Chondrocyte (in vitro differentiated cells): ENCODE data around the gene GRIP2. TPM values are rescaled to one million over a fixed set of nuclear protein-coding genes. Genes with fewer than 3 reads are reported as not detected.
A peak's percentile ranks its signal among the peaks of the same experiment; 100 is the strongest.

Experiments used
- DNase-seq: peaks from one replicate; pipeline ENCODE4 v3.0.0; 2021; ENCODE audit warnings: mixed read lengths, low spot score
- H3K27ac Mint-ChIP-seq: one replicate; pipeline ENCODE4 v1.8.0; 2021; ENCODE audit warnings: mild to moderate bottlenecking, moderate library complexity, mixed read lengths; ENCODE audit not compliant: unreplicated experiment
- H3K27me3 Mint-ChIP-seq: 2 replicates; pipeline ENCODE4 v1.8.0; 2021; ENCODE audit warnings: low read depth, mixed read lengths
- H3K36me3 Mint-ChIP-seq: 2 replicates; pipeline ENCODE4 v1.8.0; 2021; ENCODE audit warnings: low read depth, mixed read lengths
- H3K4me1 Mint-ChIP-seq: 2 replicates; pipeline ENCODE4 v1.8.0; 2021; ENCODE audit warnings: low read depth, mild to moderate bottlenecking, mixed read lengths
- H3K4me3 Mint-ChIP-seq: one replicate; pipeline ENCODE4 v1.8.0; 2021; ENCODE audit warnings: mild to moderate bottlenecking, moderate library complexity, mixed read lengths; ENCODE audit not compliant: unreplicated experiment
- H3K9me3 Mint-ChIP-seq: 2 replicates; pipeline ENCODE4 v1.8.0; 2021; ENCODE audit warnings: low read depth, mixed read lengths
- total RNA-seq: library from RNA; stranded (reverse); gene quantifications from 3 replicates; pipeline ENCODE4 v1.2.1, GENCODE V29; 2021
- TF ChIP-seq, protein P1 (sequence below): fragments of 200-600 bp; sonication (generic); IDR thresholded peaks from 2 replicates; pipeline ENCODE4 v1.5.0; 2021; ENCODE audit warnings: antibody characterized with exemption, mild to moderate bottlenecking, moderate library complexity

GRIP2 gene
- total RNA-seq, 1 donor from 2014 or later = 0.20 TPM

DNA sequence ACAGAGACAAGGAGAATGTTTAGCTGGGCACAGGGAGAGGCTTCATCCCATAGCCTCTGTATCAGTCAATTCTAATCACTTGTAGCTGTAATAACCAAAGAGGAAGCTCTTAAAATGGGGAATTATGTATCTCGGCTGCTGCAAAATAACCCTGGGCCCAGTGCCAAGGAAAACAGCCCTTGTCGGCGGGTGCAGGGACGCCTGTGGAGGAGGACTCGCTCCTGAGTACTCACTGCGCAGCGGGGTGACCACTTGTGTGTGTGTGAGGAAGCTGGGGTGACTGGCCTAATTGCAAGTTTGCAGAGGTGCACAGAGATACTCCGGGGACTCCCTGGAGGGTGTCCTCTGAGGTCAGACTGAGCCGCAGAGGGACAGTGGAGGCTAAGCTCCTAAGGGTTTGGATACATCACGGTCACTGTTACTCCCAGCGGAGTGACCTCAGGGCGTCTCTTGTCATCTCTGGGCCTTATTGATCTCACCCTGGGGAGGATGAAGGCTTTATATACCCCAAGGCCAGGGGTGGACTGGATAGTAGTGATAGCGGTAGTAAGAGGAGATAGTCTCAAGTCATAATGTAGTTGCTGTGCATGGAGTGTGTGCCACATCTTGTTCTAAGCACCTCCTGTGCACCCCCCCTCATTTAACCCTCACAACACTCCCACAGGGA is 100.5 kb downstream of the GRIP2 start:
- Mint-ChIP-seq H3K27me3 (no peaks in the 10 kb centered on the region), H3K27ac (peak overlapping the region; percentile 23), H3K4me3 (no peak overlapping the region), H3K4me1 (peaks cover 36% of the 10 kb centered on the region), H3K9me3 (no peaks in the 10 kb centered on the region), H3K36me3 (peaks cover 5% of the 10 kb centered on the region)
- TF ChIP-seq, protein P1, sequence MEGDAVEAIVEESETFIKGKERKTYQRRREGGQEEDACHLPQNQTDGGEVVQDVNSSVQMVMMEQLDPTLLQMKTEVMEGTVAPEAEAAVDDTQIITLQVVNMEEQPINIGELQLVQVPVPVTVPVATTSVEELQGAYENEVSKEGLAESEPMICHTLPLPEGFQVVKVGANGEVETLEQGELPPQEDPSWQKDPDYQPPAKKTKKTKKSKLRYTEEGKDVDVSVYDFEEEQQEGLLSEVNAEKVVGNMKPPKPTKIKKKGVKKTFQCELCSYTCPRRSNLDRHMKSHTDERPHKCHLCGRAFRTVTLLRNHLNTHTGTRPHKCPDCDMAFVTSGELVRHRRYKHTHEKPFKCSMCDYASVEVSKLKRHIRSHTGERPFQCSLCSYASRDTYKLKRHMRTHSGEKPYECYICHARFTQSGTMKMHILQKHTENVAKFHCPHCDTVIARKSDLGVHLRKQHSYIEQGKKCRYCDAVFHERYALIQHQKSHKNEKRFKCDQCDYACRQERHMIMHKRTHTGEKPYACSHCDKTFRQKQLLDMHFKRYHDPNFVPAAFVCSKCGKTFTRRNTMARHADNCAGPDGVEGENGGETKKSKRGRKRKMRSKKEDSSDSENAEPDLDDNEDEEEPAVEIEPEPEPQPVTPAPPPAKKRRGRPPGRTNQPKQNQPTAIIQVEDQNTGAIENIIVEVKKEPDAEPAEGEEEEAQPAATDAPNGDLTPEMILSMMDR = no peak
- no peak for DNase-seq

Other genes starting within 250 kb of the GRIP2 start
- 46.0 to 63.9 TPM (median 48.0 TPM) in 3 replicates for gene SLC6A6, start 137.7 kb downstream of the GRIP2 start, total RNA-seq
- 15.4 to 18.6 TPM (median 17.2 TPM) in 3 replicates for gene CCDC174, start 111.4 kb upstream of the GRIP2 start, total RNA-seq
- gene C3orf20, start 134.8 kb upstream of the GRIP2 start, total RNA-seq = not detected in 3 replicates